H1 (cell line): ENCODE data around the gene SPRR1A.

Source experiments
- CHD2 ChIP-seq: IDR thresholded peaks from 2 replicates; pipeline ENCODE4 v1.6.1; 2012; ENCODE audit warnings: low read length, improper control_type of control experiment
- CTCF ChIP-seq, 3 experiments: IDR thresholded peaks; 1 replicate in 2 of 3; 2 replicates in 1 of 3; pipeline versions ENCODE4 v1.5.1 to v1.6.1; 2011; ENCODE audit warnings: low read length in 3 of 3, mild to moderate bottlenecking in 3 of 3, inconsistent platforms in 2 of 3, low read depth in 1 of 3, moderate library complexity in 1 of 3; ENCODE audit not compliant: insufficient read depth in 1 of 3; ENCODE audit errors: control extremely low read depth in 1 of 3
- EP300 ChIP-seq, 2 experiments: IDR thresholded peaks; 1 replicate in 1 of 2; 2 replicates in 1 of 2; pipeline ENCODE4 v1.6.1; 2011 to 2012; ENCODE audit warnings: low read depth in 2 of 2, low read length in 2 of 2, mild to moderate bottlenecking in 2 of 2, borderline replicate concordance in 1 of 2, inconsistent platforms in 1 of 2, moderate library complexity in 1 of 2
- EZH2 ChIP-seq: fragments of 200-600 bp; sonication (generic); IDR thresholded peaks from 2 replicates; pipeline ENCODE4 v1.7.1; 2012; ENCODE audit warnings: low read depth, mild to moderate bottlenecking, moderate library complexity, low read length, inconsistent platforms; ENCODE audit not compliant: severe bottlenecking
- GABPA ChIP-seq: IDR thresholded peaks from 2 replicates; pipeline ENCODE4 v1.6.1; 2011; ENCODE audit warnings: mild to moderate bottlenecking, low read length, moderate library complexity, borderline replicate concordance; ENCODE audit not compliant: insufficient read depth
- HDAC6 ChIP-seq: IDR thresholded peaks from one replicate; pipeline ENCODE4 v1.7.1; 2012; ENCODE audit warnings: low read depth, mild to moderate bottlenecking, inconsistent platforms, low read length, moderate library complexity
- JUND ChIP-seq: IDR thresholded peaks from 2 replicates; pipeline ENCODE4 v1.6.1; 2011; ENCODE audit warnings: mild to moderate bottlenecking, improper control_type of control experiment, low read length
- MAX ChIP-seq: IDR thresholded peaks from 2 replicates; pipeline ENCODE4 v1.6.1; 2012; ENCODE audit warnings: inconsistent platforms
- POLR2A ChIP-seq, 2 experiments: IDR thresholded peaks; 1 replicate in 1 of 2; 2 replicates in 1 of 2; pipeline ENCODE4 v1.6.1; 2011; ENCODE audit warnings: low read depth in 2 of 2, low read length in 2 of 2, mild to moderate bottlenecking in 2 of 2; ENCODE audit errors: control extremely low read depth in 1 of 2
- SIN3A ChIP-seq, 2 experiments: IDR thresholded peaks in 1 of 2; conservative IDR thresholded peaks in 1 of 2; 2 replicates each; pipeline ENCODE4 v1.6.1; 2011 to 2012; ENCODE audit warnings: low read length in 2 of 2, improper control_type of control experiment in 1 of 2, low read depth in 1 of 2, mild to moderate bottlenecking in 1 of 2
- SP2 ChIP-seq: IDR thresholded peaks from 2 replicates; pipeline ENCODE4 v1.6.1; 2012; ENCODE audit warnings: mild to moderate bottlenecking, low read length, inconsistent platforms
- SUZ12 ChIP-seq: fragments of 200-600 bp; sonication (generic); IDR thresholded peaks from 2 replicates; pipeline ENCODE4 v1.6.1; 2012; ENCODE audit warnings: mild to moderate bottlenecking, inconsistent platforms, low read length, moderate library complexity, mixed read lengths
- USF2 ChIP-seq: IDR thresholded peaks from 2 replicates; pipeline ENCODE4 v1.6.1; 2011; ENCODE audit warnings: low read length, improper control_type of control experiment
- TF ChIP-seq, protein P1 (sequence below): IDR thresholded peaks from 2 replicates; pipeline ENCODE4 v1.6.1; 2012; ENCODE audit warnings: inconsistent platforms

- TF ChIP-seq USF2 (no peak), JUND (no peak), EZH2 (no peak), CHD2 (no peak), SIN3A (conservative IDR thresholded peaks at IDR 0.05 in 1 of 2, IDR thresholded peaks at IDR 0.05 in 1 of 2; ENCODE audit: low read depth in 1 of 2, low read length in 2 of 2) (no peak), POLR2A (IDR thresholded peaks at IDR 0.05; ENCODE audit: control extremely low read depth in 1 of 2, low read depth in 2 of 2, low read length in 2 of 2) (no peak), CTCF (IDR thresholded peaks at IDR 0.05; ENCODE audit: control extremely low read depth in 1 of 3, insufficient read depth in 1 of 3, low read depth in 1 of 3, low read length in 3 of 3) (no peak), HDAC6 (no peak), SP2 (no peak), GABPA (no peak), EP300 (IDR thresholded peaks at IDR 0.05; ENCODE audit: borderline replicate concordance in 1 of 2, low read depth in 2 of 2, low read length in 2 of 2) (no peak), MAX (no peak), SUZ12 (no peak)
- TF ChIP-seq, protein P1, sequence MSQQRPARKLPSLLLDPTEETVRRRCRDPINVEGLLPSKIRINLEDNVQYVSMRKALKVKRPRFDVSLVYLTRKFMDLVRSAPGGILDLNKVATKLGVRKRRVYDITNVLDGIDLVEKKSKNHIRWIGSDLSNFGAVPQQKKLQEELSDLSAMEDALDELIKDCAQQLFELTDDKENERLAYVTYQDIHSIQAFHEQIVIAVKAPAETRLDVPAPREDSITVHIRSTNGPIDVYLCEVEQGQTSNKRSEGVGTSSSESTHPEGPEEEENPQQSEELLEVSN: no peak
Measured at GRCh38 chr1:152962876-152963415, 20.9 kb upstream of the SPRR1A start.
